Ovary (tissue), 9 donors: ENCODE results near the gene USP20. TPM values are rescaled to one million over a fixed set of nuclear protein-coding genes. Genes with fewer than 3 reads are reported as not detected.

Experiments
- DNase-seq, 5 donors: peaks; one replicate each; pipeline ENCODE4 v3.0.0-alpha.2; 2019 to 2020
- H3K27ac ChIP-seq, 2 donors: fragments of 200-600 bp; one replicate each; pipeline versions ENCODE4 v1.5.1 to v1.8.0; 2019 to 2022
- H3K27me3 ChIP-seq: fragments of 200-600 bp; one replicate; pipeline ENCODE4 v1.8.0; 2022
- H3K36me3 ChIP-seq: fragments of 200-600 bp; sonication (generic); one replicate; pipeline ENCODE4 v1.5.1; 2019
- H3K4me1 ChIP-seq: one replicate; pipeline ENCODE4 v1.8.1; 2013; ENCODE audit warnings: mild to moderate bottlenecking, moderate library complexity; ENCODE audit not compliant: insufficient read depth
- H3K4me3 ChIP-seq: fragments of 200-600 bp; sonication (generic); one replicate; pipeline ENCODE4 v1.5.1; 2017
- H3K9me3 ChIP-seq, 2 donors: fragments of 200-600 bp in 1 of 2; sonication (generic) in 1 of 2; one replicate each; pipeline versions ENCODE4 v1.5.1 to v1.8.1; 2013 to 2019; ENCODE audit warnings: mild to moderate bottlenecking in 1 of 2, moderate library complexity in 1 of 2
- CTCF ChIP-seq, 3 donors: fragments of 450-650 bp in 2 of 3; fragments of 200-600 bp in 1 of 3; IDR thresholded peaks; one replicate each; pipeline versions ENCODE4 v1.5.1 to v1.8.0; 2016 to 2022; ENCODE audit warnings: antibody characterized with exemption in 3 of 3, mild to moderate bottlenecking in 1 of 3
- EP300 ChIP-seq: sonication (generic); formaldehyde crosslinking; IDR thresholded peaks from one replicate; pipeline ENCODE4 v1.6.1; 2017; ENCODE audit warnings: antibody characterized with exemption
- POLR2A ChIP-seq: fragments of 450-650 bp; IDR thresholded peaks from one replicate; pipeline ENCODE4 v1.6.1; 2017; ENCODE audit warnings: antibody characterized with exemption, mild to moderate bottlenecking, moderate library complexity
- WGBS, 3 donors: extraction: QIAGEN DNeasy Blood & Tissue Kit in 1 of 3; methylation state at CpG; one replicate each; pipeline versions ENCODE4 v1.1.5 to v1.1.7; 2013 to 2017; 5-methylcytosine and 5-hydroxymethylcytosine counted together
- intact Hi-C, 4 donors: fragments of 100-400 bp; cut with DNase I; formaldehyde crosslinking; loops; one replicate each; pipeline versions ENCODE4 v1.11.0 to v1.15.1; 2022 to 2023
- polyA plus RNA-seq, 2 donors: library from polyadenylated mRNA; stranded (reverse); fragments of 200-250 nt in 1 of 2; fragments of 350-450 nt in 1 of 2; fragmentation: Illumina TruSeq in 1 of 2; extraction: RNeasy Lipid Tissue Mini Kit (QIAGEN cat#74804) in 1 of 2; gene quantifications; one replicate each; pipeline ENCODE4 v1.2.3, GENCODE V29; 2013 to 2014
- total RNA-seq, 7 donors: library from RNA; depleted of rRNA in 2 of 7; stranded (reverse); fragments of >200 nt in 2 of 7; fragmentation: NEBNext Ultra II Directional in 3 of 7; extraction: Animal tissue kit (Norgen Biotek cat#: 25700) in 3 of 7; gene quantifications; one replicate each; pipeline versions ENCODE4 v1.1.0 to v1.2.4, GENCODE V29; 2016 to 2023
- donor health status: DM: no; HTN: no; CAD: no; lungs with moderate emphysema.
- donor health status: DM: no; HTN: no; CAD: no.
- donor health status: Bipolar disorder and iron deficiency.
- donor health status: DM: yes; HTN: yes; CAD: no.
- donor health status: DM: no; HTN: no; CAD: no.
- donor health status: DM: yes; HTN: yes; CAD: no.

USP20 gene
- total and polyA plus RNA-seq, 9 donors = 6.8 to 39.8 (median 30.7) TPM

GRCh38 chr9:129907201-129907600 lies 71.9 kb downstream of the USP20 start:
- intact Hi-C loops = no loop called here
- H3K9me3 ChIP-seq = no peaks in the 10 kb centered on the region
- H3K4me3 ChIP-seq = no peak overlapping the region
- H3K27me3 ChIP-seq = no peaks in the 10 kb centered on the region
- no peak for TF ChIP-seq EP300
- no peak for TF ChIP-seq POLR2A
- TF ChIP-seq CTCF (IDR thresholded peaks at IDR 0.05) = no peak
- H3K4me1 ChIP-seq = no peaks in the 10 kb centered on the region
- no peak overlapping the region for H3K27ac ChIP-seq
- 95 to 97% (median 96%) methylated on average over 4 of the region's 4 CpGs for WGBS, 3 donors
- no peak for DNase-seq
- no peaks in the 10 kb centered on the region for H3K36me3 ChIP-seq

GRCh38 chr9:129908906-129909305 lies 73.6 kb downstream of the USP20 start:
- intact Hi-C loops = no loop called here
- H3K36me3 ChIP-seq = no peaks in the 10 kb centered on the region
- WGBS, 3 donors = 77 to 88% (median 87%) methylated on average over 4 of the region's 4 CpGs

GRCh38 chr9:129909851-129910250 lies 74.6 kb downstream of the USP20 start:
- no peak for TF ChIP-seq POLR2A
- intact Hi-C loops = no loop called here
- Histone ChIP-seq H3K4me1 (no peaks in the 10 kb centered on the region), H3K27me3 (no peaks in the 10 kb centered on the region), H3K9me3 (no peaks in the 10 kb centered on the region), H3K4me3 (no peak overlapping the region), H3K36me3 (no peaks in the 10 kb centered on the region), H3K27ac (no peak overlapping the region)
- DNase-seq = no peak
- WGBS, 3 donors = 90 to 94% (median 90%) methylated on average over 9 of the region's 9 CpGs

More at GRCh38 chr9:129908906-129909305, 73.6 kb downstream of the USP20 start:
- TF ChIP-seq EP300 (no peak), CTCF (IDR thresholded peaks at IDR 0.05) (no peak), POLR2A (no peak)
- Histone ChIP-seq H3K27me3 (no peaks in the 10 kb centered on the region), H3K4me3 (no peak overlapping the region), H3K4me1 (no peaks in the 10 kb centered on the region), H3K9me3 (no peaks in the 10 kb centered on the region), H3K27ac (no peak overlapping the region)
- no peak for DNase-seq

- Histone ChIP-seq H3K27me3 (no peaks in the 10 kb centered on the region), H3K9me3 (no peaks in the 10 kb centered on the region), H3K27ac (no peak overlapping the region), H3K4me1 (no peaks in the 10 kb centered on the region), H3K36me3 (no peaks in the 10 kb centered on the region), H3K4me3 (no peak overlapping the region)
- DNase-seq = peak in 1 of 5 donors; percentile 27
- TF ChIP-seq CTCF (IDR thresholded peaks at IDR 0.05) = no peak
- TF ChIP-seq EP300 = no peak
- TF ChIP-seq POLR2A = no peak
- intact Hi-C loops = no loop called here
- WGBS, 3 donors = 76 to 85% (median 77%) methylated on average over 15 of the region's 15 CpGs
These were observed 75.6 kb downstream of the USP20 start for GRCh38 chr9:129910628-129911567.

- 95 to 97% (median 96%) methylated on average over 5 of the region's 5 CpGs for WGBS, 3 donors
- TF ChIP-seq POLR2A (no peak), CTCF (IDR thresholded peaks at IDR 0.05) (no peak), EP300 (no peak)
- no peaks in the 10 kb centered on the region for H3K36me3 ChIP-seq
- no peak overlapping the region for H3K27ac ChIP-seq
- no peak overlapping the region for H3K4me3 ChIP-seq
- no peaks in the 10 kb centered on the region for H3K27me3 ChIP-seq
- intact Hi-C loops = no loop called here
- no peaks in the 10 kb centered on the region for H3K4me1 ChIP-seq
- H3K9me3 ChIP-seq = no peaks in the 10 kb centered on the region
- DNase-seq = no peak
These were observed 78.8 kb downstream of the USP20 start for GRCh38 chr9:129914051-129914450.
